SK-N-MC (cell line): ENCODE measurements around the gene ETV6.

ENCODE experiments used
- EZH2 ChIP-seq: fragments of 200-600 bp; sonication (generic); IDR thresholded peaks from one replicate; pipeline ENCODE4 v1.6.1; 2017; ENCODE audit warnings: antibody characterized with exemption
- POLR2AphosphoS5 ChIP-seq: IDR thresholded peaks from 2 replicates; pipeline ENCODE4 v1.6.1; 2012; ENCODE audit warnings: mild to moderate bottlenecking, low read depth, low read length, borderline replicate concordance

GRCh38 chr12:11621797-11622423 lies 27.6 kb upstream of the ETV6 start:
- TF ChIP-seq EZH2, result no peak
- no peak for TF ChIP-seq POLR2AphosphoS5
